GM19468 (cell line): ENCODE results near the gene GFOD1.
"Not testable (repeated sequence)": the region's sequence is repeated elsewhere in the genome, so short reads cannot be mapped to it uniquely, and the experiment has no call there.

ENCODE experiments used
- ATAC-seq: cut with Tn5 transposase; IDR thresholded peaks from one replicate; pipeline ENCODE4 v1.9.1; 2021; ENCODE audit warnings: mild to moderate bottlenecking, moderate library complexity, moderate number of reproducible peaks; ENCODE audit not compliant: unreplicated experiment; ENCODE audit errors: extremely low read depth

Gene GFOD1

GRCh38 chr6:13511913-13512717 is 24.7 kb upstream of the GFOD1 start:
- ATAC-seq, result no peak

- not testable (repeated sequence) for ATAC-seq
Observed at GRCh38 chr6:13511141-13511571, 23.8 kb upstream of the GFOD1 start.

GRCh38 chr6:13510433-13510832 is 23.0 kb upstream of the GFOD1 start:
- not testable (repeated sequence) for ATAC-seq

- no peak for ATAC-seq
Observed at GRCh38 chr6:13508711-13509705, 21.6 kb upstream of the GFOD1 start.

- no peak for ATAC-seq
Observed at GRCh38 chr6:13507306-13507860, 20.0 kb upstream of the GFOD1 start.

GRCh38 chr6:13505345-13505734 is 17.9 kb upstream of the GFOD1 start:
- ATAC-seq, result no peak

- ATAC-seq, result no peak
Observed at GRCh38 chr6:13504611-13505344, 17.4 kb upstream of the GFOD1 start.

- ATAC-seq, result no peak
Observed at GRCh38 chr6:13500915-13501314, 13.5 kb upstream of the GFOD1 start.

- ATAC-seq, result no peak
Observed at GRCh38 chr6:13500264-13500663, 12.9 kb upstream of the GFOD1 start.

GRCh38 chr6:13496513-13497190 is 9.3 kb upstream of the GFOD1 start:
- no peak for ATAC-seq

- no peak for ATAC-seq
Observed at GRCh38 chr6:13495818-13496217, 8.4 kb upstream of the GFOD1 start.

GRCh38 chr6:13495112-13495776 is 7.8 kb upstream of the GFOD1 start:
- no peak for ATAC-seq

GRCh38 chr6:13494137-13494536 is 6.7 kb upstream of the GFOD1 start:
- no peak for ATAC-seq

- ATAC-seq, result no peak
Observed at GRCh38 chr6:13493147-13493546, 5.7 kb upstream of the GFOD1 start.

- ATAC-seq, result no peak
Observed at GRCh38 chr6:13492357-13492756, 5.0 kb upstream of the GFOD1 start.

- no peak for ATAC-seq
Observed at GRCh38 chr6:13491538-13491937, 4.1 kb upstream of the GFOD1 start.

- ATAC-seq, result no peak
Observed at GRCh38 chr6:13490402-13490801, 3.0 kb upstream of the GFOD1 start.

GRCh38 chr6:13488896-13489237 is 1.5 kb upstream of the GFOD1 start:
- ATAC-seq, result no peak
